ENCODE results near the gene TESMIN. TPM values are rescaled to one million over a fixed set of nuclear protein-coding genes. Genes with fewer than 3 reads are reported as not detected.

The TESMIN gene
- total and polyA plus RNA-seq, 2 experiments from 2014 or later, result 1.1 TPM; not detected in 1

- Histone ChIP-seq H3K27me3 (replicated peaks; ENCODE audit: insufficient read depth) (no peaks in the 10 kb centered on the region), H3K36me3 (ENCODE audit: low read depth) (no peaks in the 10 kb centered on the region), H2AFZ (no peak overlapping the region), H3K4me1 (ENCODE audit: insufficient read depth) (no peaks in the 10 kb centered on the region), H3K4me2 (ENCODE audit: unreplicated experiment) (no peak overlapping the region), H3K4me3 (no peak overlapping the region), H3K79me2 (ENCODE audit: insufficient read depth) (no peaks in the 10 kb centered on the region), H3K9me3 (ENCODE audit: low read depth) (no peaks in the 10 kb centered on the region), H3F3A (ENCODE audit: insufficient read depth) (peaks cover 23% of the 10 kb centered on the region; the same call in 1 of the 2 replicates), H3K9me2 (ENCODE audit: insufficient read depth) (no peaks in the 10 kb centered on the region), H4K20me1 (ENCODE audit: insufficient read depth) (no peaks in the 10 kb centered on the region), H3K9ac (no peak overlapping the region), H3K27ac (no peak overlapping the region)
- WGBS, 2 experiments (ENCODE audit: low coverage in 1 of 2, low lambda C conversion rate in 2 of 2, missing lambda C conversion rate in 2 of 2), result 93 to 94% methylated on average over 20 of the region's 20 CpGs
- TF ChIP-seq EZH2phosphoT487 (IDR thresholded peaks at IDR 0.05; ENCODE audit: insufficient read depth, low read depth) (no peak), EZH2 (IDR thresholded peaks at IDR 0.05; ENCODE audit: insufficient read depth, poor library complexity, severe bottlenecking) (no peak)
- DNase-seq, result peak; percentile 23
- in situ Hi-C loops (cut with MboI), result no loop called here
These were observed 1.8 kb downstream of the TESMIN start for GRCh38 chr11:68749229-68750123.

GRCh38 chr11:68748061-68748460 lies 3.3 kb downstream of the TESMIN start:
- Histone ChIP-seq H3K4me1 (ENCODE audit: insufficient read depth) (no peaks in the 10 kb centered on the region), H3K36me3 (ENCODE audit: low read depth) (no peaks in the 10 kb centered on the region), H3K4me3 (no peak overlapping the region), H2AFZ (no peak overlapping the region), H3K9me3 (ENCODE audit: low read depth) (no peaks in the 10 kb centered on the region), H3F3A (ENCODE audit: insufficient read depth) (peaks cover 17% of the 10 kb centered on the region; the same call in 1 of the 2 replicates), H3K27me3 (replicated peaks; ENCODE audit: insufficient read depth) (no peaks in the 10 kb centered on the region), H4K20me1 (ENCODE audit: insufficient read depth) (no peaks in the 10 kb centered on the region), H3K27ac (no peak overlapping the region), H3K9ac (no peak overlapping the region), H3K79me2 (ENCODE audit: insufficient read depth) (no peaks in the 10 kb centered on the region), H3K4me2 (ENCODE audit: unreplicated experiment) (no peak overlapping the region), H3K9me2 (ENCODE audit: insufficient read depth) (no peaks in the 10 kb centered on the region)
- in situ Hi-C loops (cut with MboI), result no loop called here
- no peak for DNase-seq
- TF ChIP-seq EZH2phosphoT487 (IDR thresholded peaks at IDR 0.05; ENCODE audit: insufficient read depth, low read depth) (no peak), EZH2 (IDR thresholded peaks at IDR 0.05; ENCODE audit: insufficient read depth, poor library complexity, severe bottlenecking) (no peak)
- WGBS, 2 experiments (ENCODE audit: low coverage in 1 of 2, low lambda C conversion rate in 2 of 2, missing lambda C conversion rate in 2 of 2), result 79 to 85% methylated on average over 2 of the region's 2 CpGs

- H3K9me3 ChIP-seq (ENCODE audit: low read depth), result no peaks in the 10 kb centered on the region
- no peak overlapping the region for H3K4me3 ChIP-seq
- H3F3A ChIP-seq (ENCODE audit: insufficient read depth), result 0 out of 2 replicates have a peak, but pooled peaks cover 5% of the 10 kb centered on the region
- no peak overlapping the region for H3K27ac ChIP-seq
- H3K4me2 ChIP-seq (ENCODE audit: unreplicated experiment), result no peak overlapping the region
- no peak overlapping the region for H3K9ac ChIP-seq
- no peaks in the 10 kb centered on the region for H3K9me2 ChIP-seq (ENCODE audit: insufficient read depth)
- no peaks in the 10 kb centered on the region for H3K27me3 ChIP-seq (replicated peaks; ENCODE audit: insufficient read depth)
- in situ Hi-C loops (cut with MboI), result no loop called here
- DNase-seq, result no peak
- no peaks in the 10 kb centered on the region for H3K79me2 ChIP-seq (ENCODE audit: insufficient read depth)
- no peaks in the 10 kb centered on the region for H3K36me3 ChIP-seq (ENCODE audit: low read depth)
- WGBS, 2 experiments (ENCODE audit: low coverage in 1 of 2, low lambda C conversion rate in 2 of 2, missing lambda C conversion rate in 2 of 2), result 73 to 88% methylated on average over 3 of the region's 3 CpGs
- no peak overlapping the region for H2AFZ ChIP-seq
- TF ChIP-seq EZH2 (IDR thresholded peaks at IDR 0.05; ENCODE audit: insufficient read depth, poor library complexity, severe bottlenecking) (no peak), EZH2phosphoT487 (IDR thresholded peaks at IDR 0.05; ENCODE audit: insufficient read depth, low read depth) (no peak)
- no peaks in the 10 kb centered on the region for H4K20me1 ChIP-seq (ENCODE audit: insufficient read depth)
- H3K4me1 ChIP-seq (ENCODE audit: insufficient read depth), result no peaks in the 10 kb centered on the region
These were observed 7.8 kb downstream of the TESMIN start for GRCh38 chr11:68743539-68743938.

- TF ChIP-seq EZH2 (IDR thresholded peaks at IDR 0.05; ENCODE audit: insufficient read depth, poor library complexity, severe bottlenecking) (no peak), EZH2phosphoT487 (IDR thresholded peaks at IDR 0.05; ENCODE audit: insufficient read depth, low read depth) (no peak)
- H3K9me2 ChIP-seq (ENCODE audit: insufficient read depth), result no peaks in the 10 kb centered on the region
- 71 to 75% methylated on average over 7 of the region's 7 CpGs for WGBS, 2 experiments (ENCODE audit: low coverage in 1 of 2, low lambda C conversion rate in 2 of 2, missing lambda C conversion rate in 2 of 2)
- DNase-seq, result no peak
- H3K9me3 ChIP-seq (ENCODE audit: low read depth), result no peaks in the 10 kb centered on the region
- no peaks in the 10 kb centered on the region for H4K20me1 ChIP-seq (ENCODE audit: insufficient read depth)
- H3K27ac ChIP-seq, result no peak overlapping the region
- H3K9ac ChIP-seq, result no peak overlapping the region
- no peaks in the 10 kb centered on the region for H3K36me3 ChIP-seq (ENCODE audit: low read depth)
- no peaks in the 10 kb centered on the region for H3K4me1 ChIP-seq (ENCODE audit: insufficient read depth)
- H3K27me3 ChIP-seq (replicated peaks; ENCODE audit: insufficient read depth), result no peaks in the 10 kb centered on the region
- no peaks in the 10 kb centered on the region for H3F3A ChIP-seq (ENCODE audit: insufficient read depth)
- no peak overlapping the region for H3K4me3 ChIP-seq
- H3K79me2 ChIP-seq (ENCODE audit: insufficient read depth), result no peaks in the 10 kb centered on the region
- no peak overlapping the region for H2AFZ ChIP-seq
- in situ Hi-C loops (cut with MboI), result no loop called here
- no peak overlapping the region for H3K4me2 ChIP-seq (ENCODE audit: unreplicated experiment)
These were observed 9.9 kb downstream of the TESMIN start for GRCh38 chr11:68741463-68741862.

Data from GM23248 (cell line).